Peyer's patch (tissue), 4 donors: ENCODE measurements around the gene NUSAP1. TPM values are rescaled to one million over a fixed set of nuclear protein-coding genes. Genes with fewer than 3 reads are reported as not detected.
"Not testable (repeated sequence)": the region's sequence is repeated elsewhere in the genome, so short reads cannot be mapped to it uniquely, and the experiment has no call there.

Experiments used
- DNase-seq, 3 donors: peaks; one replicate each; pipeline ENCODE4 v3.0.0-alpha.2; 2017 to 2019
- H3K27ac ChIP-seq, 4 donors: fragments of 200-600 bp; sonication (generic); one replicate each; pipeline ENCODE4 v1.5.1; 2016 to 2019
- H3K27me3 ChIP-seq, 2 donors: fragments of 200-600 bp; sonication (generic); one replicate each; pipeline ENCODE4 v1.5.1; 2019
- H3K36me3 ChIP-seq, 3 donors: fragments of 200-600 bp; sonication (generic); one replicate each; pipeline ENCODE4 v1.5.1; 2016 to 2019
- H3K4me1 ChIP-seq, 4 donors: fragments of 200-600 bp; sonication (generic); one replicate each; pipeline ENCODE4 v1.5.1; 2016 to 2019
- H3K4me3 ChIP-seq, 4 donors: fragments of 200-600 bp; sonication (generic); 1 replicate in 3 of 4; 2 replicates in 1 of 4; pipeline ENCODE4 v1.5.1; 2016 to 2019; ENCODE audit warnings: mild to moderate bottlenecking in 1 of 4
- H3K9me3 ChIP-seq, 4 donors: fragments of 200-600 bp; sonication (generic); one replicate each; pipeline ENCODE4 v1.5.1; 2016 to 2019; ENCODE audit warnings: mild to moderate bottlenecking in 1 of 4
- CTCF ChIP-seq, 6 experiments: fragments of 450-650 bp in 4 of 6; fragments of 200-600 bp in 2 of 6; sonication (generic) in 1 of 6; IDR thresholded peaks; one replicate each; pipeline ENCODE4 v1.5.1; 2017 to 2019; ENCODE audit warnings: antibody characterized with exemption in 6 of 6, mild to moderate bottlenecking in 3 of 6, moderate library complexity in 1 of 6
- POLR2A ChIP-seq, 2 donors: fragments of 450-650 bp; IDR thresholded peaks; one replicate each; pipeline ENCODE4 v1.5.1; 2017; ENCODE audit warnings: antibody characterized with exemption in 2 of 2, mild to moderate bottlenecking in 2 of 2, moderate library complexity in 2 of 2
- total RNA-seq, 4 donors: library from RNA; depleted of rRNA; stranded (reverse); fragments of >200 nt; gene quantifications; one replicate each; pipeline ENCODE4 v1.1.0, GENCODE V29; 2016

Gene NUSAP1
- total RNA-seq = 10 to 100 TPM in 3 of 4 donors, 1 to 10 TPM in 1; 7.9 to 95.7 (median 14.6) TPM

- Histone ChIP-seq H3K4me1 (peaks cover 0 to 6% (median 4%) of the 10 kb centered on the region in 4 donors), H3K27me3 (no peaks in the 10 kb centered on the region), H3K9me3 (no peaks in the 10 kb centered on the region), H3K27ac (peak within 1 kb of the TSS; percentile 60 to 81 (median 77)), H3K4me3 (peak within 1 kb of the TSS; percentile 80 to 93 (median 84)), H3K36me3 (no peaks in the 10 kb centered on the region)
- peak; percentile 97 to 99 (median 99) for DNase-seq
- TF ChIP-seq POLR2A (IDR thresholded peaks at IDR 0.05) = peak; percentile 16 to 72
- peak in 4 of 6 experiments; percentile 44 to 76 (median 60) for TF ChIP-seq CTCF (IDR thresholded peaks at IDR 0.05)
These were observed at the start of gene NUSAP1, which contains the start of gene OIP5 for GRCh38 chr15:41332194-41333025. Gene NUSAP1 (plus strand): TSS chr15:41332881. CDS start chr15:41332958, 77 bp downstream. Gene OIP5 (minus strand): TSS chr15:41332591. CDS start chr15:41332561, 30 bp downstream.

GRCh38 chr15:41282980-41283652 is 49.6 kb upstream of the NUSAP1 start:
- peaks cover 0 to 54% (median 0%) of the 10 kb centered on the region in 3 donors for H3K36me3 ChIP-seq
- not testable (repeated sequence) for H3K9me3 ChIP-seq, DNase-seq

GRCh38 chr15:41283653-41284426 is 48.8 kb upstream of the NUSAP1 start:
- Histone ChIP-seq H3K36me3 (peaks cover 0 to 54% (median 0%) of the 10 kb centered on the region in 3 donors), H3K9me3 (no peaks in the 10 kb centered on the region), H3K4me3 (peak overlapping the region; percentile 81 to 96 (median 90)), H3K4me1 (peaks cover 0 to 26% (median 2%) of the 10 kb centered on the region in 4 donors), H3K27ac (peak overlapping the region; percentile 93 to 95 (median 94)), H3K27me3 (no peaks in the 10 kb centered on the region)
- DNase-seq = peak; percentile 97 to 99 (median 98)
- TF ChIP-seq POLR2A (IDR thresholded peaks at IDR 0.05) (peak; percentile 81 to 95), CTCF (IDR thresholded peaks at IDR 0.05) (no peak)

More at GRCh38 chr15:41282980-41283652, 49.6 kb upstream of the NUSAP1 start:
- not testable (repeated sequence) for H3K27me3 ChIP-seq
- H3K4me3 ChIP-seq = peak overlapping the region; percentile 81 to 96 (median 90)
- H3K4me1 ChIP-seq = peaks cover 0 to 21% (median 2%) of the 10 kb centered on the region in 4 donors
- H3K27ac ChIP-seq = peak overlapping the region; percentile 93 to 95 (median 94)

- Histone ChIP-seq H3K4me3 (peak overlapping the region; percentile 81 to 96 (median 90)), H3K9me3 (no peaks in the 10 kb centered on the region), H3K27ac (peak overlapping the region; percentile 93 to 95 (median 94)), H3K36me3 (peaks cover 0 to 51% (median 2%) of the 10 kb centered on the region in 3 donors), H3K27me3 (no peaks in the 10 kb centered on the region), H3K4me1 (peaks cover 0 to 26% (median 2%) of the 10 kb centered on the region in 4 donors)
- DNase-seq = peak in 2 of 3 donors; percentile 27 to 52
- no peak for TF ChIP-seq CTCF (IDR thresholded peaks at IDR 0.05)
- no peak for TF ChIP-seq POLR2A (IDR thresholded peaks at IDR 0.05)
These were observed 48.1 kb upstream of the NUSAP1 start for GRCh38 chr15:41284427-41285177.

GRCh38 chr15:41285285-41285684 is 47.4 kb upstream of the NUSAP1 start:
- Histone ChIP-seq H3K9me3 (no peaks in the 10 kb centered on the region), H3K27me3 (no peaks in the 10 kb centered on the region), H3K27ac (peak overlapping the region in 2 of 4 donors; percentile 93 to 95), H3K36me3 (peaks cover 0 to 49% (median 2%) of the 10 kb centered on the region in 3 donors), H3K4me3 (peak overlapping the region in 3 of 4 donors; percentile 90 to 96 (median 91)), H3K4me1 (peaks cover 0 to 26% (median 2%) of the 10 kb centered on the region in 4 donors)
- TF ChIP-seq POLR2A (IDR thresholded peaks at IDR 0.05) (no peak), CTCF (IDR thresholded peaks at IDR 0.05) (no peak)
- DNase-seq = no peak
